Measurements from ENCODE around the gene ZNF548.

Gene ZNF548

GRCh38 chr19:57355916-57356315 is 33.7 kb upstream of the ZNF548 start:
- TF ChIP-seq CTCF (IDR thresholded peaks at IDR 0.05; ENCODE audit: low read depth, low read length): no peak
- Histone ChIP-seq H3K4me1 (no peaks in the 10 kb centered on the region), H3K27me3 (no peaks in the 10 kb centered on the region), H3K4me3 (ENCODE audit: low read depth, low read length) (no peak overlapping the region), H3K36me3 (peaks cover 49% of the 10 kb centered on the region), H3K9me3 (no peaks in the 10 kb centered on the region)
- no peak for DNase-seq

- H3K4me1 ChIP-seq: no peaks in the 10 kb centered on the region
- DNase-seq: no peak
- no peaks in the 10 kb centered on the region for H3K27me3 ChIP-seq
- peaks cover 49% of the 10 kb centered on the region for H3K36me3 ChIP-seq
- TF ChIP-seq CTCF (IDR thresholded peaks at IDR 0.05; ENCODE audit: low read depth, low read length): no peak
- no peak overlapping the region for H3K4me3 ChIP-seq (ENCODE audit: low read depth, low read length)
- no peaks in the 10 kb centered on the region for H3K9me3 ChIP-seq
Observed at GRCh38 chr19:57357406-57357805, 32.2 kb upstream of the ZNF548 start.

- Histone ChIP-seq H3K27me3 (no peaks in the 10 kb centered on the region), H3K4me1 (no peaks in the 10 kb centered on the region), H3K4me3 (ENCODE audit: low read depth, low read length) (no peak overlapping the region), H3K9me3 (no peaks in the 10 kb centered on the region), H3K36me3 (peaks cover 40% of the 10 kb centered on the region)
- no peak for TF ChIP-seq CTCF (IDR thresholded peaks at IDR 0.05; ENCODE audit: low read depth, low read length)
- no peak for DNase-seq
Observed at GRCh38 chr19:57359300-57359699, 30.4 kb upstream of the ZNF548 start.

GRCh38 chr19:57362419-57362818 is 27.2 kb upstream of the ZNF548 start:
- no peaks in the 10 kb centered on the region for H3K27me3 ChIP-seq
- no peak for TF ChIP-seq CTCF (IDR thresholded peaks at IDR 0.05; ENCODE audit: low read depth, low read length)
- peaks cover 11% of the 10 kb centered on the region for H3K36me3 ChIP-seq
- peak overlapping the region; percentile 73 for H3K4me3 ChIP-seq (ENCODE audit: low read depth, low read length)
- DNase-seq: no peak
- no peaks in the 10 kb centered on the region for H3K9me3 ChIP-seq
- no peaks in the 10 kb centered on the region for H3K4me1 ChIP-seq

GRCh38 chr19:57362997-57363687 is 26.5 kb upstream of the ZNF548 start, which contains the start of the genes TRAPPC2B and ZNF547:
Gene TRAPPC2B (plus strand): TSS chr19:57363551. CDS start chr19:57364834, 1,283 bp downstream.
Gene ZNF547 (plus strand): TSS chr19:57363551. CDS start chr19:57368556, 5,005 bp downstream.
- H3K36me3 ChIP-seq: peaks cover 5% of the 10 kb centered on the region
- H3K9me3 ChIP-seq: no peaks in the 10 kb centered on the region
- DNase-seq: peak; percentile 97
- peak within 1 kb of the TSS; percentile 91 for H3K4me3 ChIP-seq (ENCODE audit: low read depth, low read length)
- no peaks in the 10 kb centered on the region for H3K4me1 ChIP-seq
- TF ChIP-seq CTCF (IDR thresholded peaks at IDR 0.05; ENCODE audit: low read depth, low read length): no peak
- H3K27me3 ChIP-seq: no peaks in the 10 kb centered on the region

- Histone ChIP-seq H3K4me3 (ENCODE audit: low read depth, low read length) (peak overlapping the region; percentile 91), H3K9me3 (no peaks in the 10 kb centered on the region), H3K4me1 (no peaks in the 10 kb centered on the region), H3K27me3 (no peaks in the 10 kb centered on the region), H3K36me3 (peaks cover 2% of the 10 kb centered on the region; the same call in 1 of the 2 replicates)
- TF ChIP-seq CTCF (IDR thresholded peaks at IDR 0.05; ENCODE audit: low read depth, low read length): no peak
- DNase-seq: no peak
Observed at GRCh38 chr19:57363688-57364181, 25.9 kb upstream of the ZNF548 start.

Measured in BE2C (cell line).